ENCODE measurements around the gene LTBR.

LTBR gene

GRCh38 chr12:6378709-6379472 is 5.1 kb upstream of the LTBR start:
- TF ChIP-seq CTCF (IDR thresholded peaks at IDR 0.05; ENCODE audit: insufficient read depth, low read depth, low read length, missing control alignments): no peak
- no peak for DNase-seq (ENCODE audit: low read depth)
- no peak overlapping the region for H3K4me3 ChIP-seq (ENCODE audit: low read depth, low read length)

GRCh38 chr12:6380141-6381121 is 3.5 kb upstream of the LTBR start:
- DNase-seq (ENCODE audit: low read depth): no peak

GRCh38 chr12:6382371-6382770 is 1.6 kb upstream of the LTBR start:
- H3K4me3 ChIP-seq (ENCODE audit: low read depth, low read length): no peak overlapping the region
- no peak for DNase-seq (ENCODE audit: low read depth)
- no peak for TF ChIP-seq CTCF (IDR thresholded peaks at IDR 0.05; ENCODE audit: insufficient read depth, low read depth, low read length, missing control alignments)

More at GRCh38 chr12:6380141-6381121, 3.5 kb upstream of the LTBR start:
- TF ChIP-seq CTCF (IDR thresholded peaks at IDR 0.05; ENCODE audit: insufficient read depth, low read depth, low read length, missing control alignments): no peak
- H3K4me3 ChIP-seq (ENCODE audit: low read depth, low read length): no peak overlapping the region

- peak overlapping the region; percentile 44; the same call in 1 of the 2 replicates for H3K4me3 ChIP-seq (ENCODE audit: low read depth, low read length)
- TF ChIP-seq CTCF (IDR thresholded peaks at IDR 0.05; ENCODE audit: insufficient read depth, low read depth, low read length, missing control alignments): no peak
- no peak for DNase-seq (ENCODE audit: low read depth)
Observed at GRCh38 chr12:6382982-6383381, 980 bp upstream of the LTBR start.

GRCh38 chr12:6384499-6385436 is 806 bp downstream of the LTBR start:
- H3K4me3 ChIP-seq (ENCODE audit: low read depth, low read length): peak overlapping the region; percentile 44
- TF ChIP-seq CTCF (IDR thresholded peaks at IDR 0.05; ENCODE audit: insufficient read depth, low read depth, low read length, missing control alignments): no peak
- DNase-seq (ENCODE audit: low read depth): no peak

GRCh38 chr12:6386038-6386437 is 2.1 kb downstream of the LTBR start:
- no peak overlapping the region for H3K4me3 ChIP-seq (ENCODE audit: low read depth, low read length)
- DNase-seq (ENCODE audit: low read depth): no peak
- no peak for TF ChIP-seq CTCF (IDR thresholded peaks at IDR 0.05; ENCODE audit: insufficient read depth, low read depth, low read length, missing control alignments)
